CD14-positive monocyte (primary cell): ENCODE data around the gene BIRC3. TPM values are rescaled to one million over a fixed set of nuclear protein-coding genes. Genes with fewer than 3 reads are reported as not detected.

Experiments used
- DNase-seq, 3 donors: peaks; one replicate each; pipeline ENCODE4 v3.0.0-alpha.2; 2011 to 2022
- H2AFZ ChIP-seq: 2 replicates; pipeline ENCODE4 v1.6.0; 2012; ENCODE audit warnings: mild to moderate bottlenecking, low read depth, low read length, inconsistent platforms; ENCODE audit not compliant: insufficient read depth, poor library complexity, severe bottlenecking
- H3K27ac ChIP-seq, 2 donors: 1 replicate in 1 of 2; 2 replicates in 1 of 2; pipeline ENCODE4 v1.5.1; 2012 to 2013; ENCODE audit warnings: low read length in 2 of 2, control low read depth in 1 of 2, inconsistent platforms in 1 of 2, low read depth in 1 of 2, mild to moderate bottlenecking in 1 of 2
- H3K27me3 ChIP-seq, 2 donors: one replicate each; pipeline versions ENCODE4 v1.6.0 to v1.6.1; 2011 to 2013; ENCODE audit warnings: low read length in 2 of 2; ENCODE audit not compliant: control insufficient read depth in 2 of 2, insufficient read depth in 2 of 2
- H3K36me3 ChIP-seq, 2 donors: replicated peaks in 1 of 2; 1 replicate in 1 of 2; 2 replicates in 1 of 2; pipeline versions ENCODE4 v1.5.1 to v1.6.1; 2012 to 2013; ENCODE audit warnings: low read length in 2 of 2, control low read depth in 1 of 2, inconsistent platforms in 1 of 2, mild to moderate bottlenecking in 1 of 2; ENCODE audit not compliant: insufficient read depth in 2 of 2, control insufficient read depth in 1 of 2
- H3K4me1 ChIP-seq, 2 donors: 1 replicate in 1 of 2; 2 replicates in 1 of 2; pipeline versions ENCODE4 v1.5.1 to v1.6.1; 2012 to 2013; ENCODE audit warnings: low read length in 2 of 2, control low read depth in 1 of 2, inconsistent platforms in 1 of 2, mild to moderate bottlenecking in 1 of 2, moderate library complexity in 1 of 2; ENCODE audit not compliant: insufficient read depth in 2 of 2, control insufficient read depth in 1 of 2
- H3K4me2 ChIP-seq: replicated peaks from 2 replicates; pipeline ENCODE3; 2012; ENCODE audit warnings: low read length, moderate library complexity, mild to moderate bottlenecking; ENCODE audit not compliant: poor library complexity, severe bottlenecking; ENCODE audit errors: extremely low read depth
- H3K4me3 ChIP-seq, 3 experiments: fragments of 200-600 bp in 1 of 3; sonication (generic) in 1 of 3; replicated peaks in 1 of 3; 1 replicate in 2 of 3; 2 replicates in 1 of 3; pipeline ENCODE4 v1.5.1; 2011 to 2013; ENCODE audit warnings: low read length in 3 of 3, mild to moderate bottlenecking in 3 of 3, control low read depth in 2 of 3, low read depth in 2 of 3, inconsistent platforms in 1 of 3, moderate library complexity in 1 of 3
- H3K79me2 ChIP-seq: 2 replicates; pipeline ENCODE4 v1.6.0; 2012; ENCODE audit warnings: mild to moderate bottlenecking, control low read depth, inconsistent platforms, low read length, moderate library complexity; ENCODE audit not compliant: insufficient read depth
- H3K9ac ChIP-seq: 2 replicates; pipeline ENCODE4 v1.6.0; 2017; ENCODE audit warnings: low read length, mild to moderate bottlenecking; ENCODE audit not compliant: insufficient read depth, poor library complexity, severe bottlenecking
- H3K9me3 ChIP-seq, 2 donors: replicated peaks in 1 of 2; 1 replicate in 1 of 2; 2 replicates in 1 of 2; pipeline versions ENCODE4 v1.5.1 to v1.6.1; 2012 to 2013; ENCODE audit warnings: low read length in 2 of 2, control low read depth in 1 of 2; ENCODE audit not compliant: control insufficient read depth in 1 of 2, insufficient read depth in 1 of 2
- H4K20me1 ChIP-seq: 2 replicates; pipeline ENCODE4 v1.6.0; 2012; ENCODE audit warnings: mild to moderate bottlenecking, low read length, control low read depth, moderate library complexity; ENCODE audit not compliant: insufficient read depth
- H3K27ac Mint-ChIP-seq, 7 donors: one replicate each; pipeline ENCODE4 v1.8.0; 2020; ENCODE audit warnings: mild to moderate bottlenecking in 7 of 7, mixed read lengths in 7 of 7, moderate library complexity in 6 of 7, inconsistent platforms in 2 of 7
- H3K27me3 Mint-ChIP-seq, 3 donors: one replicate each; pipeline ENCODE4 v1.8.0; 2021 to 2022; ENCODE audit warnings: low read depth in 3 of 3, mild to moderate bottlenecking in 3 of 3, mixed read lengths in 3 of 3, moderate library complexity in 3 of 3, inconsistent platforms in 1 of 3
- H3K36me3 Mint-ChIP-seq, 2 donors: one replicate each; pipeline ENCODE4 v1.8.0; 2020; ENCODE audit warnings: mixed read lengths in 2 of 2, inconsistent platforms in 1 of 2, mild to moderate bottlenecking in 1 of 2
- H3K4me1 Mint-ChIP-seq: one replicate; pipeline ENCODE4 v1.8.0; 2020; ENCODE audit warnings: mild to moderate bottlenecking, mixed read lengths
- H3K4me3 Mint-ChIP-seq, 2 donors: one replicate each; pipeline ENCODE4 v1.8.0; 2020; ENCODE audit warnings: mild to moderate bottlenecking in 2 of 2, mixed read lengths in 2 of 2, moderate library complexity in 1 of 2
- H3K9me3 Mint-ChIP-seq, 7 donors: one replicate each; pipeline ENCODE4 v1.8.0; 2020 to 2022; ENCODE audit warnings: mixed read lengths in 7 of 7, mild to moderate bottlenecking in 6 of 7, moderate library complexity in 6 of 7, inconsistent platforms in 2 of 7
- CTCF ChIP-seq: fragments of 200-600 bp; IDR thresholded peaks from one replicate; pipeline ENCODE4 v1.8.0; 2022; ENCODE audit warnings: antibody characterized with exemption, mild to moderate bottlenecking
- WGBS: methylation state at CpG from one replicate; pipeline ENCODE4 v1.1.5; 2013; ENCODE audit warnings: missing lambda C conversion rate; ENCODE audit not compliant: insufficient coverage; 5-methylcytosine and 5-hydroxymethylcytosine counted together
- intact Hi-C, 2 donors: fragments of 100-400 bp; cut with micrococcal nuclease; formaldehyde crosslinking; loops; one replicate each; pipeline versions ENCODE4 v1.15.0 to v1.15.1; 2023
- polyA plus RNA-seq, 3 donors: library from polyadenylated mRNA; depleted of rRNA in 1 of 3; unstranded in 2 of 3; stranded (reverse) in 1 of 3; fragments of 300-500 nt in 2 of 3; fragments of >200 nt in 1 of 3; fragmentation: Illumina TruSeq in 2 of 3; gene quantifications; 1 replicate in 2 of 3; 2 replicates in 1 of 3; pipeline ENCODE4 v1.2.3, GENCODE V29; 2012 to 2021

The BIRC3 gene
- polyA plus RNA-seq, 3 donors = 3.0 to 9.8 (median 9.5) TPM

DNA sequence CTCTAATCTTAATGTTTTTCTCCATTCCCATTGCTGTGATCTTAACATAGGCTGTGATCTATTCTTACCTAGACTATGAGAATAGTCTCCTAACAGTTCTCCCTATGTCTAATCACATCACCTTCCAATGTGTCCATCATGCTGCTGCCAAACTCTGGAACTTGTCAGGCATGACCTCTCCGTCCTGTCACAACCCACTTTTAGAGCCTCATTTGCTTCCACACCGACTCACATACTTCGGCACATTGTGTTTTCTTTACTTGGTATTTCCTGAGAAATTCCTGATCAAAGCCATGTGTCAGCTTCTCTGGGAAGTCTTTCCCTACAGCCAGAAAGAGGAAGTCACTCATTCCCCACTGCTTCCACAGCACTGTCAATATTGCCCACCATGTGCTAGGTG, 40.5 kb upstream of the BIRC3 start:
- Histone ChIP-seq H4K20me1 (no peaks in the 10 kb centered on the region), H3K36me3 (no peaks in the 10 kb centered on the region), H3K4me2 (no peak overlapping the region), H2AFZ (no peak overlapping the region), H3K79me2 (no peaks in the 10 kb centered on the region), H3K4me1 (no peaks in the 10 kb centered on the region), H3K9ac (no peak overlapping the region), H3K27me3 (peaks cover 12 to 35% of the 10 kb centered on the region in 2 donors), H3K27ac (no peak overlapping the region), H3K4me3 (no peak overlapping the region), H3K9me3 (no peaks in the 10 kb centered on the region)
- peaks cover 0 to 2% (median 0%) of the 10 kb centered on the region in 7 donors for H3K9me3 Mint-ChIP-seq
- WGBS = 72% methylated on average over 3 of the region's 3 CpGs
- H3K27ac Mint-ChIP-seq = no peak overlapping the region
- intact Hi-C loops = no loop called here
- no peak overlapping the region for H3K4me3 Mint-ChIP-seq
- H3K36me3 Mint-ChIP-seq = no peaks in the 10 kb centered on the region
- no peak for DNase-seq
- peaks cover 24 to 44% (median 38%) of the 10 kb centered on the region in 3 donors for H3K27me3 Mint-ChIP-seq
- no peak for TF ChIP-seq CTCF
- H3K4me1 Mint-ChIP-seq = peaks cover 5% of the 10 kb centered on the region

GRCh38 chr11:102279641-102280170, 37.6 kb upstream of the BIRC3 start:
- Mint-ChIP-seq H3K27ac (no peak overlapping the region), H3K36me3 (no peaks in the 10 kb centered on the region), H3K4me1 (peaks cover 19% of the 10 kb centered on the region), H3K4me3 (peak overlapping the region in 1 of 2 donors; percentile 60), H3K27me3 (peaks cover 24 to 36% (median 25%) of the 10 kb centered on the region in 3 donors), H3K9me3 (no peaks in the 10 kb centered on the region)
- Histone ChIP-seq H3K4me3 (no peak overlapping the region), H3K9ac (no peak overlapping the region), H3K4me1 (peaks cover 17 to 19% of the 10 kb centered on the region in 2 donors), H3K9me3 (no peaks in the 10 kb centered on the region), H3K4me2 (no peak overlapping the region), H3K79me2 (no peaks in the 10 kb centered on the region), H3K27me3 (peaks cover 9 to 26% of the 10 kb centered on the region in 2 donors), H3K36me3 (no peaks in the 10 kb centered on the region), H4K20me1 (no peaks in the 10 kb centered on the region), H2AFZ (no peak overlapping the region), H3K27ac (no peak overlapping the region)
- WGBS = 23% methylated on average over 8 of the region's 13 CpGs
- no peak for DNase-seq
- TF ChIP-seq CTCF = no peak
- intact Hi-C loops = loop anchor here (10.0 kb wide), 1 partner anchor 215 kb away; no protein-coding TSS in a partner anchor
